Right hindlimb (tissue), 1 donor: ENCODE data around the gene MTG2.

ENCODE experiments used
- DNase-seq: peaks from one replicate; pipeline ENCODE4 v3.0.0-alpha.2; 2018

Gene MTG2

GRCh38 chr20:62208061-62208794 lies 25.4 kb downstream of the MTG2 start:
- DNase-seq = no peak

- no peak for DNase-seq
Observed at GRCh38 chr20:62208795-62209755, 26.2 kb downstream of the MTG2 start.

DNA sequence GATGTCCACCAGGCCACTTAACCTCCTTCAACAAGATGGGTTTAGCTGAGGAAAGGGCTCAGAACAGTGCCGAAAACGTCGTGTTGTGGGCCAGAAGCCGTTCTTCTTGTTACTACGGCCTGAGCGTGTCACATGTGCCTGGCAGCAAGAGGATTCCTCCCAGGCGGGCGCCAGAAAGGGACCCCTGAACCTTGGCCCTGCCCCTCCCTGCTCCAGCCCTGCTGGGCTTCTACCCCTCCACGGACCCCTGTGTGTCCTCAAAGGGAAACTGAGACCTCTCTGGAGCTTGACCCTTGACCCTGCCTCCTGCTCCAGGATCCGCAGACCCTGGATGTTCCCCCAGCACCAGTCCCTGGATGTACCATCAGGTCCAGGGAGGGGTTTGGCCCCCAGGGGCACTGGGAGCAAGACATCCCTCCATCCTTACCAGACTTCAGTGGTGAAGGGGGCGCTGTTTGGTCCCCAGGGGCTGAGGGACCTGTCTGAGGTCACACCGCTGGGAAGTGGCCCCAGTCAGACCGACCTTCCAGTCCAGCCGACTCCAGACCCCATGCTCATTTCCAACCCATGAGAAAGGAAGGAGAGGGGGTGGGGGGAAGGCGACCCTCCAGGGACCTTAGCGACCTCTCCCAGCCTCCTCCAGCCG lies 27.1 kb downstream of the MTG2 start:
- DNase-seq = no peak

DNA sequence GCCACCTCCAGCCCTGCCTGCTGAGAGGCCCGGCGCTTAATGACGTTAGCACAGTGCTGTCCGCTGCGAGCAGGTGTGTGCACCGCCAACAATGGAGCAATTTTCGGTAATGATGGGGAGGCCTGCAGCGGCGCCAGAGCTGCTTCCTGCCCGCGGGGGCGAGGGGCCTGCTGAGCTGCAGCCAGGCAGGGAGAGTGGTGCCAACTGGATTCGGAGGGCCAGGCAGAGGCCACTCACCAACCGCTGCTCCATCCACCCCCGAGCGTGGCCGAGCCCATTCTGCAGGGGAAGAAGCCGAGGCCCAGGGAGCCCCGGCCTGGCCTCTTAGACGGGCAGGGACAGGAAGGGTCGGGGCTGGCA lies 27.6 kb downstream of the MTG2 start:
- no peak for DNase-seq

DNA sequence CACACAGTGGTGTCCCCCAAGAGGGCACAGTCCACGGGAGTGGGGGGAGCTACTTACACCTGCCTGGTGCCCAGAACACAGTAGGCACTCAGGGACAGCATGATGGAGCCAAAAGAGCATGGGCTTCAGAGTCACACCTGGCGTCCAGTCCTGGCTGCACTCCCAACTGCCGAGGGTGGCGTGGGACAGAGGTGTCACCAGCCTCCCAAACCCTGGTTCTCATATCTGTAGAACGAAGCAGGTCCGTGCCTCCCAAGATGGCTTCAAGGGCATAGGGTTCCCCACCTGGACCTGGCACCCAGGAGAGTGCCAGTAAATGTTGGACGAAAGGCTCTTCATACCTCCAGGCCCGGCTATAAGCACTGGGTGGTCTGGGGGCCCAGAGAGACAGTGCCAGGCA lies 28.4 kb downstream of the MTG2 start:
- no peak for DNase-seq

GRCh38 chr20:62211769-62212288 lies 29.0 kb downstream of the MTG2 start:
- no peak for DNase-seq

DNA sequence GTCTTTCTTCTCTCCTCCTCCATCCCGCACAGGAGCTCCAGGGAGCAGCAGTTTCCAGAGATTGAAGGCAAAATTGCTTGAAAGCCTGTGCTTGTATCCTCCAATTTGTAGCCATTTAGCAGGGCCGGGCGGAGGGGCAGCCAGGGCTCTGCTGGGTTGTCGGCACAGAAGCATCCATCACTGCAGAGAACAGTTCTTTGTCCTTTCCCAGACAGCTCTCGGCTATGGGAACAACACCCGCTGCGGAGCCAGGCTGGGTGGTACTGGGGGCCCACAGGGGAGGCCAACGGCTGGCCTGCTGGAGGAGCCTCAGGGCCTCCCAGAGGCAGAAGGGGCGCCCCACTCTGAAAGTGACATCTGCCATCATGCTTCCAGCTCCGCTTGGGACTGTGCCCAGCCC lies 29.5 kb downstream of the MTG2 start:
- no peak for DNase-seq

- DNase-seq = no peak
Observed at GRCh38 chr20:62214067-62214466, 31.2 kb downstream of the MTG2 start.

DNA sequence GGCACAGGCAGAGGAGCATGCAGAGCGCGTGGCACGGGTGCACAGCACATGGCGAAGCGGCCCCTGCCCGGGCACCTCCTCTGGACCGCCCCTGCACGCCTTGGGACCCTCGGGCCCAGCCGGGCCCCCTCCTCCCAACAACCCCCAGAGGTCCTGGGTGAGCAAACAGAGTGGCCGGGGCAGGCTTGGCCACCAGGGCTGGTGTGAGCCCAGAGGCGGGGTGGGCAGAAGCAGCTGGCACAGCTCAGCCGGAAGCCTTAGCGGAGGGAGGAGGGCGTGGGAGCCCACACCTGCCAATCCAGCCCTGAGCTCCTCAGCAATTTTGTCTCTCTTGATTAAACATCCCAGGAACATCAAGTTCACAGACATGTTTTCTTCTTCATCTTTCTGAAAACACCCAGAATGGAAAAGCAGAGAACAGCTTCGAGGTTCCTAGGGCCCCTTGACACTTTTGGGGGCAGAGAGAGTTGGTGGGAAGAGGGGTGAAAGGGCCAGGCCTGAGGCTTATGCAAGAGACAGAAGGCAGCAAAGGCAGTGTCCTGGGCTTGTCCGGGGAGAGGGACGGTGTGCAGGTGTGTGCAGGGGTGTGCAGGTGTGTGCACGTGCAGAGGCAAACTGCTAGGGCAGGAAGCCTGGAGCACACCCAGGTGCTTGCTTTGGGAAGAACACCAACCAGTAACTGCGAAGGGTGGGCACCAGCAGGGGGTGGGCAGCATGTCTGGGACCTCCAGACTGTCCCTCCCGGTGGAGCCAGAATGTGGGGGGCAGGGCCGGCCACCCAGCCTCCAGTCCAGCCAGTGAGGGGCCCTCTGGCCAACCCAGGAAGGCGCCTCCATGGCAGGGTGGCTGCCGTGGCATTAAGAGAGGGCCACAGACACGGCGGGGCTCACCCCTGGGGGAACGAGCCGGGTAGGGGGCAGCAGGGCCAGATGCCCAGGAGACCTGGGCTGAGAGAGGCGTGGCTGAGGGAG lies 32.5 kb downstream of the MTG2 start:
- no peak for DNase-seq

- DNase-seq = no peak
Observed at GRCh38 chr20:62215991-62216635, 33.3 kb downstream of the MTG2 start.

DNA sequence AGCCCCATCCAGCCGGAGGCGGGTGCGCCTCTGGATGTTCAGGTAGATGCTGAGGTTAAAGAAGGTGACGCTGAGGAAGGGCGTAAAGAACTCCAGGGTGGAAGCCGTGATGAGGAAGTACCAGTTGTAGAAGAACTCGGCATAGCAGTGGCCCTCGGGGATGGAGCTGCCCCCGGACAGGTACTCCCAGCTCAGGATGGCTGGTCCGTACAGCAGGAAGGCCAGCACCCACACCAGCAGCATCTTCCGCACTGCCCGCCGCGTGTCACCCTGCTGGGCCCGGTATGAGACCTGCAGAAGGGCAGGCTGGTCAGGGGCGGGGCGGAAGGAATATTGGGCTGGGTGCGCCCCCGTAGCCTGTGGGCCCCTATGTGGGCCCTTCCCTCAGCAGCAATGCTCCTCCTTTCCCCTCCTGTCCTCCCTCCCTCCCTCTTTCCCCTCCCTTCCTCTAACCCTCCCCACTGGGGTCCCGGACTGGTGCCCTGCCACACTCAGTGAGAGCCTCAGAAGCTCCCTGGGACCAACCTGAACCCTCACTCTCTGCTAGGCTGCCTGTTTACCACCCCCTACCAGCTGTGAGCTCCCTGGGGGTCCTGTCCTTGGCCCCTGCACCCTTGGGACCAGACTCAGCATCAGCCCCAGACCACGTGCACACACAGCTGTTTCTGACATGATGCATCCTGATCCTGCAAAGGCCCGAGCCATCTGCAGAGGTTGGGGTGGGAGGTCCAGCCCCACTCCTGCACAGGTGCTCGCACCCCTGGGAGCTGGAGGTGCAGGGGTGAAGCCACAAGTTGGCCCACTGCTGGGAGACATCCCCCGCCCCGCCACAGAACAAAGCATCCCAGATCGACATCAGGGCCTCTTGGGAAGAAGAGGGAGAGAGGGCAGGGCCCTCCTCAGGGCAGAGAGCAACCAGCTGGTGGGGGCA lies 34.1 kb downstream of the MTG2 start:
- DNase-seq = no peak

DNA sequence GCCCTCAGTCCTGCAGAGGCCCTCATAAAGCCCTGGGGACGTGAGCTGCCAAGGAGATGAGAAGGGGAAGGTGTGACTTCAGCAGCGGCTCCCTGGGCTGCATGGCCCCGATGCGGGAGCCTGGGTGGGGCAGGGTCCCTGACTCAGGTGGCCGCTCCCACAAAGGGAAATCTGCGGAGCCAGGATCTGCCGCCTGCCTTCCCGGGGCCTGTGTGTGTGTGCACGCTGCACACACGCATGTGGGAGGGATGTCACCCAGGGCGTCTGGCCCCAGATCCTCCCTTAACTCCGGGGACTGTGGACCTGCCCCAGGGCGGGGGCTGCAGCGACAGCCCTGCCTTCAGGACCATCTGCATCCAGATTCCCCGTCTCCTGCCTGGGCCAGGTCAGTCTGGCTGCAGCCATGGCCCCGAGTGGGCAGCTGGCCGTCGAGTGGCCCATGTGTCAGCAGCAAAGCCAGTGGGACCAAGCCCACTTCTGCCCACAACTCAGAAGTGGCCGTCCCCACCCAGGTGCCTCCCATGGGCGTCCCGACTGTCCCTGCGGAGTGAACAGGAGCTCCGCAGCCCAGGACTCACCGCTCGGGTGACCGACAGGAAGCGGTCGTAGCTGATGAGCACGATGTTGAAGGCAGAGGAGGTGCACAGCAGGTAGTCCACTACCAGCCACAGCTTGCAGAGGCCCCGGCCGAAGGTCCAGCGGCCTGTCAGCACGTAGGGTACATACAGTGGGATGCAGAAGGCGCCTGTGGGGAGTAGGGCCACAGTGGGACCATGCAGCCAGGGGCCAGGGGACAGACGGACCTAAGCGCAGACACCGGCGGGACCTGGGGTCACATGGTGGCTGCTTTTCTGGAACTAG lies 35.3 kb downstream of the MTG2 start:
- DNase-seq = no peak

DNA sequence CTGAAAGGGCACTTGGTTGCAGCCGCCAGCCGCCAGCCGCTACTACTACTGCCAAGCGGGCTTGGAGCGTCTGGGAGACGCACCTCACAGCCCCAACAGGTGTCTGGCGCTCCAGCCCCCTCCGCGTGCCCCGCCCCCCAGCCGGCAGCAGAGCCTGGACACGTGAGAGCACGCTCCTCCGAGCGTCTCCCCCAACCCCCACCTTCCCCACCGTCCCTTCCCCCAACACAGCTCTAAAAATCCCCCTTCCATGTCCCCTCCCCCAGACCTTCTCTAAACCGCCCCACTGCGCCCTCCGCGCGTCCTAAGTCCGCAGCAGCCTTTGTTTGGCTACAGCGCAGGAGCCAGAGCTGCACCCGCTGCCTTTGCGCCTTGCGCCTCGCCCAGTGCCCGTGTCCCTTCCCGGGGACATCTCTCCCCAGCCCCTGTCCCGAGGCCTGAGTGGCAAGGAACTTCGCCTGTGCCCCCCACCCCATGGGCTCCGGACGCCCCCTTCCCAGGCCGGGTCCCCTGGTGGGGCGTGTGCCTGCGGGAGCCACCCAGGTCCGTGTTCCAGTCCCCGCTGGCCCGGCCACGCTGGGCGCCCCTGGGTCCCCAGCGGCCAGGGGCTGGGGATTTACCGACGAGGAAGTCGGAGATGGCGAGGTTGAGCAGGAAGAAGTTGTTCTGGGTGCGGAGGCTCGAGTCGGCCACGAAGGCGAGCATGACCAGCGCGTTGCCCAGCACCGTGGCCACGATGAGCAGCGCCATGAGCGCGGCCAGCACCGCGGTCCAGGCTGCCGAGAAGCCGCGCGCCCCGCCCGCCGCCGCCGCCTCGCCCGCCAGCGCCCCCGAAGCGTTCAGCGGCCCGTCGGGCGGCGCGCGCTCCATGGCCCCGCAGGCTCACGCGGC lies 36.5 kb downstream of the MTG2 start:
- no peak for DNase-seq

GRCh38 chr20:62219992-62220665 lies 37.3 kb downstream of the MTG2 start, which contains the start of gene HRH3:
Gene HRH3, minus strand, starts transcription at chr20:62220278. Its CDS starts 308 bp downstream, at chr20:62219970.
- DNase-seq = peak; percentile 77

- DNase-seq = no peak
Observed at GRCh38 chr20:62220666-62221568, 38.1 kb downstream of the MTG2 start.

DNA sequence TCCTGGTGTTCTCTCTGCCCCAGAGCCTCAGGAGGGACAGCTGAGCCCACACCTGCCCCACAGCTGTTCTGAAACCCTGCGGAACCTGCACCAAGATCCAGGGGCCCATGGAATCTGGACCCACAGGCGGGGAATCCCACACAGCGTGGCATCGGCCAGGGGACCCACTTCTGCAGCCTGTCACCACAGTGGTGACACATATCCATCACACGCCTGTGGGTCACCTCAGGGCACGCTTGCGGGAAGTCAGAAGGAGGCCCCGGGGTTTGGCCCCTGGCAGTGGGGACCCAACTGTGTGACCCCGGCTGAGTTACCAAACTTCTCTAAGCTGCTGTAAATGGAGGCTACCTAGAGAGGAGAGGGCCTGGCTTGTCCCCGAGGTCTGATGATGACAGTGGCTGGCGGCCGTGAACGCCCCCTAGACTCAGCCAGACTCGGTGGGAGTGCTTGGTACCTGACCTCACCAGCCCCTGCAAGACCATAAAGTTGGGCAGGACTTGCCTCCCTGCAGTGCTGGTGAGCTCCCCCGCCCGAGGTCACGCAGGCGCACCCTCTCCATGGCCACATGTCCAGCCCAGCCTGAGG lies 39.5 kb downstream of the MTG2 start:
- no peak for DNase-seq
